HEK293T (cell line): ENCODE results near the gene CUX1.

Source experiments
- ARNT ChIP-seq: fragments of 450-650 bp; IDR thresholded peaks from 2 replicates; pipeline ENCODE4 v1.6.1; 2017; ENCODE audit warnings: mild to moderate bottlenecking
- BHLHE40 ChIP-seq: fragments of 450-650 bp; IDR thresholded peaks from 2 replicates; pipeline ENCODE4 v1.6.1; 2016; ENCODE audit warnings: mild to moderate bottlenecking, moderate library complexity, borderline replicate concordance
- CTBP1 ChIP-seq: fragments of 450-650 bp; IDR thresholded peaks from 2 replicates; pipeline ENCODE4 v1.6.1; 2016; ENCODE audit warnings: borderline replicate concordance
- ELF4 ChIP-seq: fragments of 450-650 bp; IDR thresholded peaks from 2 replicates; pipeline ENCODE4 v1.6.1; 2017; ENCODE audit warnings: antibody characterized with exemption
- FOXA1 ChIP-seq: fragments of 450-650 bp; IDR thresholded peaks from 2 replicates; pipeline ENCODE4 v1.6.1; 2016; ENCODE audit warnings: mild to moderate bottlenecking
- FOXK2 ChIP-seq: fragments of 450-650 bp; IDR thresholded peaks from 2 replicates; pipeline ENCODE4 v1.6.1; 2016; ENCODE audit warnings: mild to moderate bottlenecking
- HDGF ChIP-seq: fragments of 450-650 bp; IDR thresholded peaks from 2 replicates; pipeline ENCODE4 v1.6.1; 2017; ENCODE audit warnings: antibody characterized with exemption, borderline replicate concordance
- L3MBTL2 ChIP-seq: fragments of 450-650 bp; conservative IDR thresholded peaks from 2 replicates; pipeline ENCODE4 v1.6.1; 2016; ENCODE audit warnings: mild to moderate bottlenecking
- SP1 ChIP-seq: fragments of 450-650 bp; IDR thresholded peaks from 2 replicates; pipeline ENCODE4 v1.6.1; 2017
- SUZ12 ChIP-seq: fragments of 450-650 bp; IDR thresholded peaks from 2 replicates; pipeline ENCODE4 v1.6.1; 2016; ENCODE audit warnings: mild to moderate bottlenecking
- TF ChIP-seq, protein P1 (sequence below): fragments of 450-650 bp; IDR thresholded peaks from 2 replicates; pipeline ENCODE4 v1.6.1; 2016

DNA sequence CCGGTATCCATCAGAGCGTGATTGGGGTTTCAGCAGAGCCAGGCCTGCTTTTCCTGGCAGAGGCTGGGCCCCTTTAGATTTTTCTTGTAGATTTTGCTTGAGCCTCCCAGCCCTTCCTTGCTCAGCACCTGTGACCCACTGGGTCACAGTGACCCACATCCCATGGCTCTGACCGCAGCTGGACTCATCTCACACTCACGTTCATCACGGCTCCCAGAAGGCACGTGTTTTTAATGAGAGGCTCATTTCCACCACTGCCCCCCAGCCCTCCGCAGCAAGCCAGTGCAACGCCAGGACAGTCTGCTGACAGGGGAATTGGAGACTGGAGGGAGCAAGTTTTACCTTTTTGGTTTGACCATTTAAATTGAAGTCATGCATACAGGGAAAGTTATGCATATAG lies 155.7 kb downstream of the CUX1 start:
- no peak for TF ChIP-seq FOXA1
- no peak for TF ChIP-seq SP1
- TF ChIP-seq ELF4, result no peak
- no peak for TF ChIP-seq HDGF
- no peak for TF ChIP-seq BHLHE40
- TF ChIP-seq SUZ12, result no peak
- TF ChIP-seq FOXK2, result no peak
- TF ChIP-seq, protein P1, sequence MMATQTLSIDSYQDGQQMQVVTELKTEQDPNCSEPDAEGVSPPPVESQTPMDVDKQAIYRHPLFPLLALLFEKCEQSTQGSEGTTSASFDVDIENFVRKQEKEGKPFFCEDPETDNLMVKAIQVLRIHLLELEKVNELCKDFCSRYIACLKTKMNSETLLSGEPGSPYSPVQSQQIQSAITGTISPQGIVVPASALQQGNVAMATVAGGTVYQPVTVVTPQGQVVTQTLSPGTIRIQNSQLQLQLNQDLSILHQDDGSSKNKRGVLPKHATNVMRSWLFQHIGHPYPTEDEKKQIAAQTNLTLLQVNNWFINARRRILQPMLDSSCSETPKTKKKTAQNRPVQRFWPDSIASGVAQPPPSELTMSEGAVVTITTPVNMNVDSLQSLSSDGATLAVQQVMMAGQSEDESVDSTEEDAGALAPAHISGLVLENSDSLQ, result no peak
- no peak for TF ChIP-seq CTBP1
- no peak for TF ChIP-seq ARNT
- no peak for TF ChIP-seq L3MBTL2
